ENCODE measurements around the gene BIN1.

DNA sequence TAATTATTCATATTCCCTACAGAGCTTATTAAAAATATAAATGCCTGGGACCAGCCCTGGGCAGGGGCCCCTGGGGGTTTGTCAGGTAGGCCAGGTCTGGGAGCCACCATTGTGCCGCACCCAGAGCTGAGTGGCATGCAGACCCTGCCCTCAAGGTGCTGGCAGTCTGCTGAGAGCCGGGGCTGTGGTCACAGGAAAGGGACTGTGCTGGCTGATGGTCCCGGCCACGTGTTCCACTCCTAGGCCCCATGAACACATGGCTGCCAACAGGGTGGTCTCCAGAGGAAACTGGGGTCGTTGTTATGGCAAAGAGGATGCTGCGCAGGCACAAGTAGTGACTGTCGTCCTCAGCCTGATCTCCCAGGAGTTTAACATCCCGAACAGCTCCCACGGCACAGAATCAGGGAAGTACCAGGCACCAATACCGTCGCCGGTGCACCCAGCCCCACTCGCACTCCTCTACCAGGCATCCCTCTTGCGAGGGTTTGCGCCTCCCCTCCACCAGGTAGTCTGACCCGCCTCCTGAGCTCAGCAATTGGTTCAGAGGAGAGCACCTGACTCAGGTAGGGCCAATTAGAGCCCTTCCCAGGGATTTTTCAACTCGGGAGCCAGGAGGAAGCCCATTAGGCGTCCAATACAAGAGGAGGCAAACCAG lies 39.2 kb upstream of the BIN1 start:
- TF ChIP-seq CTCF (IDR thresholded peaks at IDR 0.05) (no peak), POLR2A (IDR thresholded peaks at IDR 0.05) (no peak)
